ENCODE measurements around the gene MYLK3.

MYLK3 gene

GRCh38 chr16:46757339-46758050 lies 9.4 kb upstream of the MYLK3 start:
- no peak for DNase-seq

DNA sequence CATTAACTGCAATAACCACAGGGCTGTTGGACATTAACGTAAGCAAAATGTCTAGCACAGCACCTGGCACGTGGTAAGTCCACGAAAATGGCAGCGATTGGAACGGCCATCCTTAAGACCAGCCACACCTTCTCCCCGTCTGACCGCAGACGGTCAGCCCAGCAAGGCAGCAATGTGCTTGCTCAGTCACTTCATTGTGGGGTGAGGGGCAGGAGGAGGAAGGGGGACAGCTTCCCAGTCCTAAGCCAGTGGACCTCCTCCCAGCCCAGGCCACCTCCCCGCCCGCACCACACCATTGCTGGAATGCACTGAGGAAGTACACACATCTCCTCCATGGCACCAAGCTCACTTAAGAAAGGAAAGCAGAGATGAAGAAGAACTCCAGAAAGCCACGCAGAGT lies 8.6 kb upstream of the MYLK3 start:
- no peak for DNase-seq

GRCh38 chr16:46753015-46753414 lies 4.9 kb upstream of the MYLK3 start:
- no peak for DNase-seq

- DNase-seq = no peak
Measured at GRCh38 chr16:46751381-46751780, 3.2 kb upstream of the MYLK3 start.

GRCh38 chr16:46748775-46749705 lies 896 bp upstream of the MYLK3 start:
- DNase-seq = peak; percentile 71

DNA sequence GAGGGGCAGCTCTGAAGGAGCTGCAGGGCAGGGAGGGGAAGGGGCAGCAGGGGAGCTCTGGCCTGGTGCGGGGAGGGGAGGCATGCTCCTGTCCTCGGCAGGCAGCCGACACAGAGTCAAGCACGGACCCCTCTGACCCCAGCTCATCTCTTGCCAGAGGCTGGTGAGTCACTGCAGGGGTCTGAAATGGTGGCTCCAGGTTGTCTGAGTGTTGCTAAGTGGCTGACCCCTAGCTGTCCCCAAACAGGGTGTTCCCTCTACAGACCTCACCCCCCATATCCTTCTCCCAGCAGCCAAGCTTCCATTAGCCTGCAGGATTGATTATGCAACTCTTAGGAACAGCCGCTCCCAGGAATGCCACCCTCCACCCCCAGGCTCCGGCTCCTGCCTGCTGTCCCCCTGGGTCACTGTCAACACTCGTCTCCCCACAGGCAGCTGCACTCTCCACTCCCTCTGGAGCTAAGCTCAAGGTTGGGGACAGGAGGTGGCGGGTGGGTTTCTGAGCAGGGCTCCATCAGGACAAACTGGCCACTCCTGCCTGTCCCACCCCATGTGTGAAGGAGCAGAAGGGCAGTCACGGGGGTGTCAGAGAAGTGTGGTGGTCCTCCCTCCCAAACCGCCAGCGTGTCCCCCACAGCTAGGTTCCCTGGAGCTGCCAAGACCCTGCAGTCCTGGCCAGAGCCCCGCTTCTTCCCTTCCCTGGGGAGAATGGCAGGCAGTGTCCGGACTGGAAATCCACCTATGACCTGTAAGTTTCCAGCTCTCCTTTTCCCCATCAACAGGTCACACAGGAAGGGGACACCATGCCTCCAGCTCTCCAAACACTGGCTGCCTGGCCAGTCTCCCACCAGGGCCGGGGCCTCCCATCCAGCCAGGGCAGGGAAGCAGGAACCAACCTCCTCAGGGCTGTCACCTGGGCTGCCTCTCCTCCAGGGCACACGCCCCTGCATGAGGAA lies 1.0 kb downstream of the MYLK3 start:
- no peak for DNase-seq

DNA sequence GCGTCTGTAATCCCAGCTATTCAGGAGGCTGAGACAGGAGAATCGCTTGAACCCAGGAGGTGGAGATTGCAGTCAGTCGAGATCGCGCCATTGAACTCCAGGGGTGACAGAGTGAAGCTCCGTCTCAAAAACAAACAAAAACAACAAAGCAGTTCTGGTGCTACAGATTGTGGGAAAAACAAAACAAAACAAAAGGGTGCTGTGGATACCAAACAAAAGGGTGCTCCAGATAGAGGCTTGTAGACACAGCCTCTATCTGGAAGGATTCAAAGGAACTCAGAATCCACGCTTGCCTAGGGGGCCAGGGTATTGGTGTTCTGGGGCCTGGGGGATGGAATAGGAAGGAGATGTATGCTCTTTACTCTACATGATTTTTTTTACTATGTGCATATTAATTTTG lies 2.5 kb downstream of the MYLK3 start:
- DNase-seq = no peak

GRCh38 chr16:46743232-46743719 lies 4.9 kb downstream of the MYLK3 start:
- DNase-seq = no peak

DNA sequence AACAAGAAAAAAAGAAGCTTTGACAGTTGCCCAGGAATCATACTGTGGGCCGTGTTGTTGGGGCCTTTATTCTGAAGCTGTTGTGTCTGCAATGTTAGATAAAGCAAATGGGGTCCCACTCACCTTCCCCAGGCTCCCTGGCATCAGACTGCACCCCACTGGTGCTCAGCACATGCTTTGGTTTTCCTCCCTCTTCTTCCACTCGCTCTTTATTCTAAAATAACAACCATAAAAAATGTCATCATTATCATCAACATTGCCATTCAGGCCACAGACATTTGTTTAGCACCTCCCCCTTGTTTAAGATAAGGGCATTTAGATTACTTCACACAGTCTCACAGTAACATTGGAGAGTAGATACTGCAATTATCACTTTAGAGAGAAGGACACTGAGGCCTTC lies 8.2 kb downstream of the MYLK3 start:
- DNase-seq = no peak

DNA sequence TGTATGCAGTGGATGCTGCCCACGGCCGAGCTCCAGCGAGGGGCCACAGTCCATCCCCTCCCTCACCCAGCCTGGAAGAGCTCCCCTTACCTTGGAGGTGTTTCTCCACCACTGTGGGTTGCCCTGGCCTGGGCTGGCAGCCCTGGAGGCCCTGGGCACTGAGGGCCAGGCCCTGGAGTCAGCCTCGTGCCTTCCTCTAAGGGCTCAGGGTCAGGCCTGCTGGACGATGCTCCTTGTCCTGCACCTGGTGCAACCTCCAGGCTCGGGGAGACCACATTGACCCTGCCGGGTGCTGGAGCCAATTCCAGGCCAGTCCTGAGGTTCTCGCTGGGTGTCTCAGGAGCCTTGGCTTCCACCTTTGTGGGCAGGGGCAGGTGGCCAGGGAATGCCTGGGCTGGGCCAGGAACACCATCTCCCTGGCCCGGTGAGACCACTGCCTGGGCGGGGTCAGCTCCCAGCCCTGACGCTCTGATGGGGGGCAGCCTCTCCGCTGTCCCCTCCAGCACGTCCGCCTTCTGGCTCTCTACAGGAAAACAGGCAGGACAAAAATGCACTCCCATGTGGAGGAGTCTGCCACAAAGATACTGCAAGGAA lies 10.4 kb downstream of the MYLK3 start:
- DNase-seq = no peak

DNA sequence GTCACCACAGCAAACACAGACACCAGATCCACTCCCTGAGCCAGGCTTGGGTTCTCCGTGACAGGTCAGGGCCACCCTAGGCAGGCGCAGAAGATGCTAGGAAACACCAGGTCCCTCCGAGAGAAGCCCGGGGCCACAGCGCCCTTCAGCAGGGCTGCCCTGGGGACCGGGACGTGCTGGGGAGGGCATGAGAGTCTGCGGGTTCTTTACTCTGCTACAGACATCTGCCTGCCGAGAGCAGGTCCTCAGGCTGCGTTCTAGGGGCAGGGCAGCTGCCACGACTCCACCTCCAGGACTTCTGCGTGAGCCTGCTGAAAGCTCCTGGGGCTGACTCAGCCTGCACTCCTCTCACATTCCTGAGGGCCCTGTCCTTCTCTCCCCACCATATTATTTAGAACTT lies 11.4 kb downstream of the MYLK3 start:
- no peak for DNase-seq

DNA sequence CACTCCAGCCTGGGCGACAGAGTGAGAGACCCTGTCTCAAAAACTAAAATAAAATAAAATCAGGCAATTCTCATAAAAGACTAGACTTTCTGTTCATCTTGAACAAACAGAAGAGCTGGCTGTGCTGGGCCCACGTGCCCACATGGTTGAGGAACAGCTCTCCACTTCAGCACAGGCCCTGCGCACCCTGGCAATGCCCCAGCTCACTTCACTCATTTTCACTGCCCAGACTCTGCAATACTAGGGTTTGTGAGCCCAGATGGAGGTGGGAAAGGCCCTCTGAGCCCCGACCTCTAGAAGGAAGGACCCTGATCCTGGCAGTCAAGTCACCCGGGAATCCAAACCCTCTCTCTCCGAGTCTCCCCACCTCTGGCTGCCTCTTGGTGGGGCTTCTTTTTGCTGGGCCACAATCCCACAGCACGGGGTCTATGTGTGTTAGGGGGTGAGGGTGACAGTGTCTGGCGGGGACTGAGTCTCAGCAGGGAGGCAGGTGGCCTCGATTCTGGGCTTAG lies 14.8 kb downstream of the MYLK3 start:
- no peak for DNase-seq

GRCh38 chr16:46732561-46732960 lies 15.6 kb downstream of the MYLK3 start:
- no peak for DNase-seq

DNA sequence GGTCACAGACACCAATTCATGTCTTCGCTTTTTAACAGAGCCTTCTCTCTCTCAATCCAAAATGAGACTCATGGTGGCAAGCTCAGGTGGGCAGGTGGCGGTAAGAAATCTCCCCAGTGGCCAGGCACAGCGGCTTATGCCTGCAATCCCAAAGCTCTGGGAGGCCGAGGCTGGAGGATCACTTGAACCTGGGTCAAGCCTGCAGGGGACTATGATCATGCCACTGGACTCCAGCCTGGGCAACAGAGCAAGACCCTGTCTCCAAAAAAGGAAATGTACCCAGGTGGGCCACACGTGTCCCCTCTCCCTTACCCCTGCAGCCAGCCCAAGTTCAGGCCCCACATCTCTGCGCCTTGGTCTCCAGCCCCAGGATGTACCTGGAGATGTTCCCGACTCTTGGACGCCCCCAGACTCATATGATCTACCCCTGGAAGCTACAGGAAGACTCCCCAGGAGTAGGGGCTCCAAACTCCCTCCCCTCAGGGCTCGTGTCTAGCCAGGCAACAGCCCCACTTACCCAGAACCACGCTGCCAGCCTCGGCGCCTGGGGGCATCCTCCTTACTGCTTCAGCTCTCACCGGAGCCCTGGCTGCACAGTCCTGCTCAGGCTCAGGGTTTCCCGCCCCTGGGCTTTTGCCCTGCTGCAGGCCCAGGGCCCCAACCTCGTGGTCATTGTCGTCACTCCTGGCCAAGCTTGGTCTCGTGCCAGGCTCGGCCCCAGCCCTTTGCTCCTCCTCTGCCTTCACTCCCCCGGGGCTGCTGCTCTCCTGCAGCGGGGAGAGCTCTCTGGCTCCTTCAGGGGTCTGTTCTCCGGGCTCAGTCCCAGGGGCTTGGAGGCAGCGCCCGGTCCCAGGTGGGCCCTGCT lies 16.2 kb downstream of the MYLK3 start:
- no peak for DNase-seq

- DNase-seq = no peak
Measured at GRCh38 chr16:46730801-46731690, 17.1 kb downstream of the MYLK3 start.

- no peak for DNase-seq
Measured at GRCh38 chr16:46730126-46730525, 18.0 kb downstream of the MYLK3 start.

GRCh38 chr16:46729326-46729995 lies 18.7 kb downstream of the MYLK3 start:
- DNase-seq = no peak

- DNase-seq = no peak
Measured at GRCh38 chr16:46728806-46729205, 19.3 kb downstream of the MYLK3 start.

DNA sequence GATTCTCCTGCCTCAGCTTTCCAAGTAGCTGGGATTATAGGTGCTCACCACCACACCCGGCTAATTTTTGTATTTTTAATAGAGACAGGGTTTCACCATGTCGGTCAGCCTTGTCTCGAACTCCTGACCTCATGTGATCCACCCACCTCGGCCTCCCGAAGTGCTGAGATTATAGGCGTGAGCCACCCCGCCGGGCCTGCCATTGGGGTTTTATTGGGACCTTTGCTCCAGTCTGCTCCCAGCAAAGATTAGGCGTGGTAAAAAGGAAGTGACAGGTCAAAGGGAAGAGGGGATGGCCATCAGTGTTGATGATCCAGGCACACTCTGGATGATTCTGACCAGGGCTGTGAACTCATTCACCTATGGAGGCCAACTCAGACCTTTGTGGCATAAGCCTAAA lies 20.5 kb downstream of the MYLK3 start:
- no peak for DNase-seq

DNA sequence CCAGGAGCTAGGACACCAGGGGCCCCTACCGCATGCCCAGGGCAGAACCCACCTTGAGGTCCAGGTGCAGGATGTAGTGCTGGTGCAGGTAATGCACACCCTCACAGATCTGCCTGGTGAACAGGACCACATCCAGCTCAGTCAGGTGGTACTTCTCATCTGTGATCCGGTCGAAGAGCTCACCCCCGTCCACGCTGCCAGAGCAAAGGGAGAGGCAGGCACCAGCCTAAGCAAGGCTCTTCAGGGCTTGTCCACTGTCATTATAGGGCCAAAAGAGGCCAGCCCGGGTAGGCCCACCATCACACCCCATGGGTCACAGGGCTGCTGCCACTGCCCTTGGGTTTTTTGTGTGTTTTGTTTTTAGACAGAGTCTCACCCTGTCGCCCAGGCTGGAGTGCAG lies 21.0 kb downstream of the MYLK3 start:
- DNase-seq = no peak

Measured in NCI-H1436 (cell line).